Tibial artery (tissue), 4 donors: ENCODE measurements around the gene ZNF407.

ENCODE experiments used
- DNase-seq, 2 donors: peaks; one replicate each; pipeline ENCODE4 v3.0.0-alpha.2; 2019
- H3K27ac ChIP-seq, 2 donors: fragments of 200-600 bp; sonication (generic) in 1 of 2; 1 replicate in 1 of 2; 2 replicates in 1 of 2; pipeline ENCODE4 v1.5.1; 2018 to 2019; ENCODE audit warnings: mild to moderate bottlenecking in 1 of 2
- H3K27me3 ChIP-seq, 2 donors: fragments of 200-600 bp; sonication (generic) in 1 of 2; one replicate each; pipeline versions ENCODE4 v1.5.1 to v1.6.0; 2016 to 2019
- H3K36me3 ChIP-seq, 3 donors: fragments of 200-600 bp; sonication (generic) in 2 of 3; one replicate each; pipeline ENCODE4 v1.5.1; 2016 to 2019; ENCODE audit warnings: mild to moderate bottlenecking in 2 of 3
- H3K4me1 ChIP-seq, 4 donors: fragments of 200-600 bp; sonication (generic) in 2 of 4; 1 replicate in 3 of 4; 2 replicates in 1 of 4; pipeline ENCODE4 v1.5.1; 2016 to 2019
- H3K4me3 ChIP-seq, 2 donors: fragments of 200-600 bp; sonication (generic) in 1 of 2; 1 replicate in 1 of 2; 2 replicates in 1 of 2; pipeline ENCODE4 v1.5.1; 2018 to 2019; ENCODE audit warnings: mild to moderate bottlenecking in 2 of 2
- H3K9me3 ChIP-seq, 3 donors: fragments of 200-600 bp; sonication (generic) in 1 of 3; one replicate each; pipeline ENCODE4 v1.5.1; 2016 to 2019
- intact Hi-C: fragments of 100-400 bp; cut with DNase I; formaldehyde crosslinking; loops from one replicate; pipeline ENCODE4 v1.15.0; 2023; ENCODE audit warnings: low total_unique reads
- TF ChIP-seq, protein P1 (sequence below), 2 experiments: fragments of 200-600 bp in 1 of 2; fragments of 450-650 bp in 1 of 2; IDR thresholded peaks; one replicate each; pipeline ENCODE4 v1.5.1; 2017 to 2019; ENCODE audit warnings: antibody characterized with exemption in 2 of 2, mild to moderate bottlenecking in 1 of 2, moderate library complexity in 1 of 2

Gene ZNF407

DNA sequence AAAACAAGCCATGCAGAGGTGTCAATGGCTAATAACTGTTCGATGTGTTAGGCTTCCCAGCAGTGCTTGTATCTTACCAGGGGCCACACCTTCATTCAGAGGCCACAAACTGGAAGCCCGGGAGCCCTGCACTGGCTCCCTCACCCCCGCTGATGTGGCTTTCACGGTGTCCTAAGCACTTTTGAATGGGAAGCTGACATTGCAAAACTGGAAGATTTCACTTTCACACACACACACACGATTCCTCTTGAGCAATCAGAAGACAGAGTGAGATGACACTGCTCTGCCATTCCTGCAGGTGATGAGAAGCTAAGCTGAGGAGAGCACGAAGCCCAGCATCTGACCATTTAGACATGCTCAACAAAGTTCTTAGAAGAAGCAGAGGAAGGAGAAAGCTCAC lies 8.6 kb upstream of the ZNF407 start:
- Histone ChIP-seq H3K27ac (no peak overlapping the region), H3K4me1 (no peaks in the 10 kb centered on the region), H3K27me3 (no peaks in the 10 kb centered on the region), H3K4me3 (no peak overlapping the region), H3K36me3 (peaks cover 0 to 17% (median 14%) of the 10 kb centered on the region in 3 donors), H3K9me3 (no peaks in the 10 kb centered on the region)
- intact Hi-C loops = no loop called here
- TF ChIP-seq, protein P1, sequence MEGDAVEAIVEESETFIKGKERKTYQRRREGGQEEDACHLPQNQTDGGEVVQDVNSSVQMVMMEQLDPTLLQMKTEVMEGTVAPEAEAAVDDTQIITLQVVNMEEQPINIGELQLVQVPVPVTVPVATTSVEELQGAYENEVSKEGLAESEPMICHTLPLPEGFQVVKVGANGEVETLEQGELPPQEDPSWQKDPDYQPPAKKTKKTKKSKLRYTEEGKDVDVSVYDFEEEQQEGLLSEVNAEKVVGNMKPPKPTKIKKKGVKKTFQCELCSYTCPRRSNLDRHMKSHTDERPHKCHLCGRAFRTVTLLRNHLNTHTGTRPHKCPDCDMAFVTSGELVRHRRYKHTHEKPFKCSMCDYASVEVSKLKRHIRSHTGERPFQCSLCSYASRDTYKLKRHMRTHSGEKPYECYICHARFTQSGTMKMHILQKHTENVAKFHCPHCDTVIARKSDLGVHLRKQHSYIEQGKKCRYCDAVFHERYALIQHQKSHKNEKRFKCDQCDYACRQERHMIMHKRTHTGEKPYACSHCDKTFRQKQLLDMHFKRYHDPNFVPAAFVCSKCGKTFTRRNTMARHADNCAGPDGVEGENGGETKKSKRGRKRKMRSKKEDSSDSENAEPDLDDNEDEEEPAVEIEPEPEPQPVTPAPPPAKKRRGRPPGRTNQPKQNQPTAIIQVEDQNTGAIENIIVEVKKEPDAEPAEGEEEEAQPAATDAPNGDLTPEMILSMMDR (IDR thresholded peaks at IDR 0.05) = no peak
- DNase-seq = no peak

DNA sequence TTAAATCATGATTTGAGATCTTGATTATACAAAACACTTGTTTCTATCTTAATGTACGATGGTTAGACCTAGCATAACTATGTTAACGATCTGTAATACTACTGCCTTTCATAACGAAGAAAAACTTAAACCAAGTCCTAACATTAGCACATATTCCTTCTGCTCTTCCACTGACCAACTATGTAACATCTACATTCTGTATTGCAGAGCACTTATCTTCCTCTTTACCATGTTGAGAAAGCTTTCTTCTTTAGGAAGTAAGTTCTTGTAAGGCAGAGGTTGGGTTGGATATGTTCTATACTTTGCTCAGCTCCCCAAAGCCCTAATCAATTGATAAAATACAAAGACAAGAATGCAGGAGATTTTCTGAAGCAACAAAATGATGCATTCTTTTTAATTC lies 7.9 kb upstream of the ZNF407 start:
- Histone ChIP-seq H3K27ac (no peak overlapping the region), H3K4me1 (no peaks in the 10 kb centered on the region), H3K27me3 (no peaks in the 10 kb centered on the region), H3K9me3 (no peaks in the 10 kb centered on the region), H3K36me3 (peaks cover 4 to 24% (median 17%) of the 10 kb centered on the region in 3 donors), H3K4me3 (no peak overlapping the region)
- intact Hi-C loops = no loop called here
- no peak for DNase-seq
- TF ChIP-seq, protein P1 (IDR thresholded peaks at IDR 0.05) = no peak

DNA sequence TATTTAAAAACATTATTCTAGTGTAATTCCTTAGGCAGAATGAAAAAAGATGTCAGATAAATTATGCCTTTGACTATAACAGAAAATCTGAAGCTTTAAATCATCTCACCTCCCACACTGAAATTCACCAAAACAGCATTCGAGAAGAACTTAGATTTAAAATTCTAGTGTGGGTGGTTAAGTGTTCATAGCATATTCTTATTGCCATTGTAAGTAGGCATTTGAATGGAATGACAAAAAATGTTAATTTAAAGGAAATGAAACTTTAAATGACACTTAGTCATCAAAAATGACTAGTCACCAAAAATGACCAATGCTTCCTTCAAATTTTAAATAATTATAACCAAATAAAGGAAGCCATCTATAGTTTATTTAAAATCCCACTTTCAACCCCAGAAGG lies 7.0 kb upstream of the ZNF407 start:
- DNase-seq = no peak
- TF ChIP-seq, protein P1 (IDR thresholded peaks at IDR 0.05) = no peak
- peaks cover 0 to 3% (median 1%) of the 10 kb centered on the region in 4 donors for H3K4me1 ChIP-seq
- H3K9me3 ChIP-seq = no peaks in the 10 kb centered on the region
- no peak overlapping the region for H3K27ac ChIP-seq
- intact Hi-C loops = no loop called here
- H3K36me3 ChIP-seq = peaks cover 8 to 27% (median 19%) of the 10 kb centered on the region in 3 donors
- H3K4me3 ChIP-seq = no peak overlapping the region
- no peaks in the 10 kb centered on the region for H3K27me3 ChIP-seq

DNA sequence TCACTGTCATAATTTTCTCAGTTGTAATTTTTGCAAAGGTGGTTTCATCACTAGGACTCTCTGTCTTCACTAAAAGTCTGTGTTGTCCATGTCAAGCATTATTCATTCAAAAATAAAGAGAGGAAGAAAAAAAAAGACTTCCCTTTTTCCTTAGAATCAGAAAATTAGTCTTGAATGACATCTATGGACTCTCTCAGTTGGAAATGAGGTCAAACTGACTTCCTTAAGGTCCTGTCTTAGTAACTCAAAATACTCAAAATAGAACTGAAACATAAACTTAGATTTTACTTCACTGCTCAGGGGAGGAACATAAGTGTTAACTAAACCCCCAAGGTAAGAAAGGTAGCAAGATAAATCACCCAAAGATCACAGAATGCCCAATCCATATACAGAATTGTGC lies 2.2 kb upstream of the ZNF407 start:
- no peak overlapping the region for H3K4me3 ChIP-seq
- TF ChIP-seq, protein P1 (IDR thresholded peaks at IDR 0.05) = no peak
- H3K27ac ChIP-seq = no peak overlapping the region

DNA sequence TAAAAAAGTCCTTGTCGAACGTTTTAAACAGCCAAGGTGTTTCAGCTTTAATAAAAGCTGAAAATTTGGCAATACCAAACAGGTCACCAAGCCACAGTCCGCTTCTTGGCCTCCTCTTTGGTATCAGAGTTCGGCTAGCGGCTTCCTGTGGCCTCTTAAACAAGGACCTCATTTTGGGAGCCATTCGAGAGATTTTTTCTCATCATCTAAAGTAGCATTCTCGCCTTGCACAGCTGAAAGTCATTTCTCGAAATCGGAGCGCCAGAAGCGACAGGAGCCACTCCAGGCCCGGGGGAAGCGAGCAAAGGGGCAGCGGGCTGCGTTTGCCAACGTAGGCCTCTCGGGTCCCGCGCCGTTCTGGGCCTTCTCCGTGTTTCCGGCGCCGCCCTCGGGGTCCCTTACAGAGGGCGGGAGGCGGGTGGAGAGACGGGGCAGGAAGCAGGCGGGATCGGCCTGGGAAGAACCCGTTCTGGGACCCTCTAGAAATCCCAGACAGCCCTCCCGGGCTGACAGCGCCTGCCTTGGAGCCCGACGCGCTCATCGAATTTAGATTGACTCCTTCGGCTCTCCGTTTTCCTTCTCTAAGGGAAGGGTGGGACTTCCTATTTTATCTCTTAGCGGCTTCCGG lies 522 bp upstream of the ZNF407 start:
- no peaks in the 10 kb centered on the region for H3K27me3 ChIP-seq
- TF ChIP-seq, protein P1 (IDR thresholded peaks at IDR 0.05) = no peak
- peak; percentile 59 to 78 for DNase-seq
- peak overlapping the region; percentile 94 to 99 for H3K4me3 ChIP-seq
- peaks cover 8 to 25% (median 19%) of the 10 kb centered on the region in 3 donors for H3K36me3 ChIP-seq
- peaks cover 0 to 25% (median 11%) of the 10 kb centered on the region in 4 donors for H3K4me1 ChIP-seq
- H3K27ac ChIP-seq = peak overlapping the region; percentile 96 to 99
- no peaks in the 10 kb centered on the region for H3K9me3 ChIP-seq
- intact Hi-C loops = loop anchor here (2.0 to 5.0 kb wide), 2 partner anchors 100 to 305 kb away; partner anchors contain the start of genes CNDP2 and CYB5A

More for the DNA sequence above, 2.2 kb upstream of the ZNF407 start:
- DNase-seq = no peak
- H3K27me3 ChIP-seq = no peaks in the 10 kb centered on the region
- intact Hi-C loops = loop anchor here (5.0 kb wide), 1 partner anchor 303 kb away; the partner anchor contains the start of gene CYB5A
- H3K4me1 ChIP-seq = peaks cover 0 to 25% (median 11%) of the 10 kb centered on the region in 4 donors
- peaks cover 8 to 27% (median 19%) of the 10 kb centered on the region in 3 donors for H3K36me3 ChIP-seq
- H3K9me3 ChIP-seq = no peaks in the 10 kb centered on the region
